Calu3 (cell line): Measurements from ENCODE around the gene FPGS. TPM values are rescaled to one million over a fixed set of nuclear protein-coding genes. Genes with fewer than 3 reads are reported as not detected.
"Not testable (repeated sequence)": the region's sequence is repeated elsewhere in the genome, so short reads cannot be mapped to it uniquely, and the experiment has no call there.

Experiments used
- BruUV-seq: library from RNA; stranded (reverse); fragments of 400-500 nt; replicated peaks from 2 replicates; lab custom pipeline; 2021; lab: Mats Ljungman, UMichigan
- CTCF ChIA-PET: fragments of 300-600 bp; sonication (Branson Sonifier 250); formaldehyde crosslinking; loops from one replicate; lab custom pipeline; 2022; ENCODE audit warnings: antibody characterized with exemption; lab: Charles Lee
- DNase-seq: peaks from one replicate; pipeline ENCODE4 v3.0.0; 2022
- H3K27ac Mint-ChIP-seq: one replicate; pipeline ENCODE4 v1.8.0; 2022; ENCODE audit warnings: mixed read lengths; ENCODE audit not compliant: unreplicated experiment
- H3K27me3 Mint-ChIP-seq: one replicate; pipeline ENCODE4 v1.8.0; 2022; ENCODE audit warnings: mixed read lengths; ENCODE audit not compliant: unreplicated experiment
- H3K36me3 Mint-ChIP-seq: one replicate; pipeline ENCODE4 v1.8.0; 2022; ENCODE audit warnings: mild to moderate bottlenecking, moderate library complexity, mixed read lengths; ENCODE audit not compliant: insufficient read depth, unreplicated experiment
- H3K4me1 Mint-ChIP-seq: one replicate; pipeline ENCODE4 v1.8.0; 2022; ENCODE audit warnings: mild to moderate bottlenecking, low read depth, mixed read lengths; ENCODE audit not compliant: unreplicated experiment
- H3K4me3 Mint-ChIP-seq: one replicate; pipeline ENCODE4 v1.8.0; 2022; ENCODE audit warnings: mild to moderate bottlenecking, low read depth, moderate library complexity, mixed read lengths; ENCODE audit not compliant: unreplicated experiment
- H3K9me3 Mint-ChIP-seq: one replicate; pipeline ENCODE4 v1.8.0; 2022; ENCODE audit warnings: low read depth, mixed read lengths; ENCODE audit not compliant: unreplicated experiment
- CTCF ChIP-seq: fragments of 200-600 bp; IDR thresholded peaks from one replicate; pipeline ENCODE4 v1.8.0; 2022; ENCODE audit warnings: antibody characterized with exemption; ENCODE audit not compliant: unreplicated experiment
- intact Hi-C: fragments of 100-400 bp; cut with micrococcal nuclease; formaldehyde crosslinking; loops from one replicate; pipeline ENCODE4 v1.10.0; 2022; ENCODE audit not compliant: unreplicated experiment
- total RNA-seq: library from RNA; stranded (reverse); gene quantifications from 2 replicates; pipeline ENCODE4 v1.2.3, GENCODE V29; 2022

Gene FPGS
- total RNA-seq, 1 experiment from 2014 or later: 75.2 TPM

DNA sequence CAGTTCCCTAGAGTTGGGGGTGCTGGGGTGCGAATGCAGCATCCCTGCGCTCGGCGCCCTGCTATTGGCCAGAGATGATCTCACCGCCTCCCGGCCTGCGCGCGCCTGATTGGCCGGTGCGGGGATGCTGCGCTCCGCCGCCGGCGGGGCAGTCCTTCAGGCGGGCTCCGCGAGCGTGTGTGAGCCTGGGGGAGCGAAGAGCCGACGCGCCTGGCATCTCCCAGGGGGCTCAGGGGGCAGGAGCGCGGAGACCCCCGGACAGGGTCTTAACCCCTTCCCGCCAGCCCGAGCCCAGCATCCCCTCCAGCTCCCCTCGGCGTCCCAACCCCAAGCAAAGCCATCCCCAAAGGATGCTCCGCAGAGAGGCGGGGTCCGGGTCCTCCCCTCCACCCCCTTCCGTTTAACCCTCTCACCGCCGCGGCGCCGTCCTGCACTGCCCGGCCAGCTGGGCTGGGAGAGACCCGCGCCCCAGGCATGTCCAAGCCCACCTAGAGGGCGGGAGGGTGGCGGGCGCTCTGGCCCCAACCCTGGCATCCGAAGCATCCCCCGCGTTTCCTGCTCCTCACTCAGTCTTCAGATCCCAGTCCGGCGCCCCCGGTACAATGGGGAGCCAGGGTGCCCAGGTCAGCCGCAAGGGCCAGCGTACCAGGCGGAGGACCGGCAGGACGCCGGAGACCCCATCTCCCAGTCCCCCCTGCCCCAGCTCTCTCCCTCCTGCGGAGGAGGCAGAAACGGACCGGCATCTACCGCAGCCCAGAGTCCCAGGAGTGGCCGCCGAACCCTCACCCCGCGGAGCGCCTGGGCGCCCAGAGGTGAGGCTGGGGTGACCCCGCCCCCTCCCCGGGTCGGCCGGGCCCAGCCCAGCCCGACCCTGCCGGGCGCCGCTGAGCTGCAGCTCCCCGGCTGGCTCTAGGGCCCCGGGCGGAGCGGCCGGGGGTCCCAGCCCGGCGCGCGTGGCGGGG lies 48.3 kb upstream of the FPGS start:
- CTCF ChIA-PET: no interaction called here
- H3K9me3 Mint-ChIP-seq: no peaks in the 10 kb centered on the region
- intact Hi-C loops: no loop called here

GRCh38 chr9:127755061-127756060 lies 47.3 kb upstream of the FPGS start:
- TF ChIP-seq CTCF: no peak
- intact Hi-C loops: no loop called here
- Mint-ChIP-seq H3K36me3 (peaks cover 5% of the 10 kb centered on the region), H3K4me1 (no peaks in the 10 kb centered on the region), H3K27ac (no peak overlapping the region), H3K4me3 (no peak overlapping the region), H3K27me3 (peaks cover 42% of the 10 kb centered on the region), H3K9me3 (no peaks in the 10 kb centered on the region)
- BruUV-seq: no TSS peak
- CTCF ChIA-PET: no interaction called here
- no peak for DNase-seq

More for the DNA sequence above, 48.3 kb upstream of the FPGS start:
- Mint-ChIP-seq H3K4me1 (no peaks in the 10 kb centered on the region), H3K27me3 (peaks cover 52% of the 10 kb centered on the region), H3K4me3 (no peak overlapping the region), H3K27ac (no peak overlapping the region), H3K36me3 (peaks cover 5% of the 10 kb centered on the region)
- DNase-seq: no peak
- BruUV-seq: no TSS peak
- TF ChIP-seq CTCF: no peak

GRCh38 chr9:127756233-127756632 lies 46.4 kb upstream of the FPGS start:
- peaks cover 5% of the 10 kb centered on the region for H3K36me3 Mint-ChIP-seq
- no peaks in the 10 kb centered on the region for H3K4me1 Mint-ChIP-seq
- no peak overlapping the region for H3K27ac Mint-ChIP-seq
- no TSS peak for BruUV-seq
- CTCF ChIA-PET: no interaction called here
- no peak for TF ChIP-seq CTCF
- intact Hi-C loops: no loop called here
- no peak overlapping the region for H3K4me3 Mint-ChIP-seq
- H3K27me3 Mint-ChIP-seq: peaks cover 34% of the 10 kb centered on the region
- no peak for DNase-seq
- no peaks in the 10 kb centered on the region for H3K9me3 Mint-ChIP-seq

DNA sequence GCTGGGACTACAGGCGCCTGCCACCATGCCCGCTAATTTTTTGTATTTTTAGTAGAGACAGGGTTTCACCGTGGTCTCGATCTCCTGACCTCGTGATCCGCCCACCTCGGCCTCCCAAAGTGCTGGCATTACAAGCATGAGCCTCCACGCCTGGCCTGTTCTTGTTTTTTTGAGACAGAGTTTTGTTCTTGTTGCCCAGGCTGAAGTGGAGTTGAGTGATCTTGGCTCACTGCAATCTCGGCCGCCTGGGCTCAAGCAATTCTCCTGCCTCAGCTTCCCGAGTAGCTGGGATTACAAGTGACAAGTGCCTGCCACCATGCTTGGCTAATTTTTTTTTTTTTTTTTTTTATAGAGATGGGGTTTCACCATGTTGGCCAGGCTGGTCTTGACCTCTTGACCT lies 45.9 kb upstream of the FPGS start:
- intact Hi-C loops, H3K4me3 Mint-ChIP-seq, DNase-seq, H3K36me3 Mint-ChIP-seq, BruUV-seq, H3K9me3 Mint-ChIP-seq, H3K4me1 Mint-ChIP-seq, H3K27ac Mint-ChIP-seq: not testable (repeated sequence)
- CTCF ChIA-PET: interaction anchor here (0.6 kb wide), 1 partner anchor 205 kb away, joined by 3 read pairs; no protein-coding TSS in a partner anchor
- H3K27me3 Mint-ChIP-seq: peaks cover 34% of the 10 kb centered on the region
